ENCODE data around the gene SEL1L3. TPM values are rescaled to one million over a fixed set of nuclear protein-coding genes. Genes with fewer than 3 reads are reported as not detected.
"Not testable (repeated sequence)": the region's sequence is repeated elsewhere in the genome, so short reads cannot be mapped to it uniquely, and the experiment has no call there.

The SEL1L3 gene
- total RNA-seq, result 8.3 TPM

DNA sequence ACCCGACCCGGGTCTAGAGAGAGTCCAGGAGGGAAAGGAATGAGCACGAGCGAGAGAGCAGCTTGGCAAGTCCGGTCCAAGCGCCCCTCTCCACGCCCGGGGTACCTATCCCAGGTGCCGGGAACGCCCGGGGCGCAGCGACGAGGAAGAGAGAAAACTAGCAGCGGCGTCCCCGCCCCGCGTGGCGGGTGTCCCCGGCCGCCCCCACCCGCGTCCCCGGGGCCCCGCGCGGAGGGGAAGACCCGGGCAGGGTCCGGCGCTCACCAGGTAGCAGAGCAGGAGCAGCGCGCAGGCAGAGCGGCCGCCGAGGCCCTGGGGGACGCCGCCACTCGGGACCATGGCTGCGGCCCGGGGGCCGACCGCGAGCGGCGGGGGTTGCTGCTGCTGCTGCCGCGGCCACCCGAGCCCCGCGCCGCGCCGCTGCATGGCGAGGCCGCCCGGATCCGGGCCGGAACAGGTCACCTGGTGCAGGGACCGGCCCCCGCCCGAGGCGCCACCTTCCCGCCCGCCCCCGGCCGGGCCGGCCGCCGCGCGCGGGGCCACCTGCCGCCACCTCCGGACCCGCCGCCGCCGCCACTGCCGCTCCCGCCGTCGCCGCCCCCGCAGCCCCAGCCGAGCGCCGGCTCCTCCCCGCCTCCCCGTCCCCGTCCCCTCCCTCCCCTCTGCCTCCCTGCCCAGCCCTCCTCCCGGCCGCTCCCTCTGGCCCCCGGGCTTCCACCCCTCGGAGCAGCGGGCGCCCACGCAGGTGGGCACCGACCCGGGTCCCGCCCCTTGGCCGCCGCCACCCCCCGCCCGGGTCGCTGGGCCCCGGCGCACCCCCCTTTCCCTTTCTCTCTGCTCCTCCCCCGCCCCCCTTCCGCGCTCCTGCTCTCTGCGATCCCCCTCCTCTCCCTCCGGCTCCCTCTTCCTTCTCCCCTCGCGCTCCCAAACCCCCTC, at the start of gene SEL1L3:
Gene SEL1L3 (minus strand): TSS at position 578 of the 936 bp plus-strand sequence. CDS start 152 bp downstream, at position 426.
- Histone ChIP-seq H3K27me3 (no peaks in the 10 kb centered on the region), H3K27ac (peak within 1 kb of the TSS; percentile 31), H3K9me3 (no peaks in the 10 kb centered on the region), H3K36me3 (no peaks in the 10 kb centered on the region), H3K4me3 (peak within 1 kb of the TSS; percentile 49 to 77), H3K4me1 (peaks cover 14% of the 10 kb centered on the region)
- TF ChIP-seq POLR2A (IDR thresholded peaks at IDR 0.05) (no peak), POLR2AphosphoS5 (IDR thresholded peaks at IDR 0.05; ENCODE audit: insufficient read depth in 1 of 2, low read depth in 1 of 2) (no peak)
- TF ChIP-seq, protein P1, sequence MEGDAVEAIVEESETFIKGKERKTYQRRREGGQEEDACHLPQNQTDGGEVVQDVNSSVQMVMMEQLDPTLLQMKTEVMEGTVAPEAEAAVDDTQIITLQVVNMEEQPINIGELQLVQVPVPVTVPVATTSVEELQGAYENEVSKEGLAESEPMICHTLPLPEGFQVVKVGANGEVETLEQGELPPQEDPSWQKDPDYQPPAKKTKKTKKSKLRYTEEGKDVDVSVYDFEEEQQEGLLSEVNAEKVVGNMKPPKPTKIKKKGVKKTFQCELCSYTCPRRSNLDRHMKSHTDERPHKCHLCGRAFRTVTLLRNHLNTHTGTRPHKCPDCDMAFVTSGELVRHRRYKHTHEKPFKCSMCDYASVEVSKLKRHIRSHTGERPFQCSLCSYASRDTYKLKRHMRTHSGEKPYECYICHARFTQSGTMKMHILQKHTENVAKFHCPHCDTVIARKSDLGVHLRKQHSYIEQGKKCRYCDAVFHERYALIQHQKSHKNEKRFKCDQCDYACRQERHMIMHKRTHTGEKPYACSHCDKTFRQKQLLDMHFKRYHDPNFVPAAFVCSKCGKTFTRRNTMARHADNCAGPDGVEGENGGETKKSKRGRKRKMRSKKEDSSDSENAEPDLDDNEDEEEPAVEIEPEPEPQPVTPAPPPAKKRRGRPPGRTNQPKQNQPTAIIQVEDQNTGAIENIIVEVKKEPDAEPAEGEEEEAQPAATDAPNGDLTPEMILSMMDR (IDR thresholded peaks at IDR 0.05), result no peak
- no peak for DNase-seq (ENCODE audit: extremely low spot score in 2 of 2)
- intact Hi-C loops (cut with DNase I), result no loop called here

DNA sequence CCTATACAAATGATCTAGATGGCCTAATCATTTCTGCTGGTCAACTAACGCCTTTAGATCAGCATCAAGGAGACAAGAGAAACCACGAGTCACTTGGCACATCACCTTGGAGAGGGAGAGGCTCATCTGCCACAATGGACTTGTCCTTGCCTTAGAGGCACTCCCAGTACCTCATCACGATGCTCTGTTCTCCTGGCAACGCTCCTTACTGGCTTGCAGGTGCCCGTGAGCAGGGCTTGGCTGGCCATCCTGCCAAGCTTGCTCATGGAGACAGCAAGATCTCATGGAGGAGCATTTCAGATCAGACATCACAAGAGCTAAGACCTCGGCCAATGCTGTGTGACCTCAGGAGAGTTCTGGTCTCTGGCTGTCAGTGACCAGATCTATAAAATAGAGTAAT, 48.6 kb upstream of the SEL1L3 start:
- no peak overlapping the region for H3K27ac ChIP-seq
- H3K36me3 ChIP-seq, result no peaks in the 10 kb centered on the region
- H3K4me3 ChIP-seq, result no peak overlapping the region
- no peaks in the 10 kb centered on the region for H3K9me3 ChIP-seq
- DNase-seq (ENCODE audit: extremely low spot score in 2 of 2), result no peak
- intact Hi-C loops (cut with DNase I), result no loop called here
- H3K4me1 ChIP-seq, result peaks cover 20% of the 10 kb centered on the region
- TF ChIP-seq POLR2AphosphoS5 (IDR thresholded peaks at IDR 0.05; ENCODE audit: insufficient read depth in 1 of 2, low read depth in 1 of 2) (no peak), POLR2A (IDR thresholded peaks at IDR 0.05) (no peak)
- H3K27me3 ChIP-seq, result no peaks in the 10 kb centered on the region

DNA sequence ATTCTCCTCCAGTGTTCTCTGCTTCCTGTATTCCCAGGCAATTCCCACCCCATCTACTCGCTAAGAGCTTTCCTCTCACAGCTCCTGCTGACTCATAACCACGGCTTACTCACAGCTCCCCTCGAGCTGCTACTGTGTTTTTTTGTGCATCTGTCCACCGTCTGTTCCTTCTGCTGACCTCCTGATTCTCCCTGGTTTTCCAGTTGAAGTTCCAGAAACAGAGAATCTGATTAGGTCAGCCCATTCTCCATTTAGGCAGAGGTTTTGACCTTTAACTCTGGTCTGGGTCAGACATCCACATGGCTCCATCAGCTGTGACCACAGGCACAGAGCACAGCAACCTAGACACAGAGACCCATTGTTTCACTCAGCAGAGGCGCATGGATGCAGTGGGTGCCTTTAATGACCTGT, 45.7 kb upstream of the SEL1L3 start:
- DNase-seq (ENCODE audit: extremely low spot score in 2 of 2), result no peak
- no peak overlapping the region for H3K4me3 ChIP-seq
- peaks cover 7% of the 10 kb centered on the region for H3K4me1 ChIP-seq
- H3K36me3 ChIP-seq, result no peaks in the 10 kb centered on the region
- TF ChIP-seq POLR2AphosphoS5 (IDR thresholded peaks at IDR 0.05; ENCODE audit: insufficient read depth in 1 of 2, low read depth in 1 of 2), result no peak
- TF ChIP-seq POLR2A (IDR thresholded peaks at IDR 0.05), result no peak
- TF ChIP-seq, protein P1 (IDR thresholded peaks at IDR 0.05), result no peak
- H3K27ac ChIP-seq, result no peak overlapping the region
- no peaks in the 10 kb centered on the region for H3K9me3 ChIP-seq
- H3K27me3 ChIP-seq, result no peaks in the 10 kb centered on the region
- intact Hi-C loops (cut with DNase I), result no loop called here

- H3K4me1 ChIP-seq; H3K9me3 ChIP-seq; H3K27me3 ChIP-seq; intact Hi-C loops (cut with DNase I); H3K36me3 ChIP-seq; DNase-seq (ENCODE audit: extremely low spot score in 2 of 2); H3K4me3 ChIP-seq; H3K27ac ChIP-seq: not testable (repeated sequence)
Observed at GRCh38 chr4:25906113-25906512, 43.3 kb upstream of the SEL1L3 start.

- no peak for TF ChIP-seq POLR2A (IDR thresholded peaks at IDR 0.05)
- TF ChIP-seq, protein P1 (IDR thresholded peaks at IDR 0.05), result no peak
- no peak for TF ChIP-seq POLR2AphosphoS5 (IDR thresholded peaks at IDR 0.05; ENCODE audit: insufficient read depth in 1 of 2, low read depth in 1 of 2)
- Histone ChIP-seq H3K27me3 (no peaks in the 10 kb centered on the region), H3K27ac (no peak overlapping the region), H3K4me3 (no peak overlapping the region), H3K36me3 (no peaks in the 10 kb centered on the region), H3K4me1 (no peaks in the 10 kb centered on the region), H3K9me3 (no peaks in the 10 kb centered on the region)
- DNase-seq (ENCODE audit: extremely low spot score in 2 of 2), result no peak
- intact Hi-C loops (cut with DNase I), result no loop called here
Observed at GRCh38 chr4:25905371-25905770, 42.6 kb upstream of the SEL1L3 start.

DNA sequence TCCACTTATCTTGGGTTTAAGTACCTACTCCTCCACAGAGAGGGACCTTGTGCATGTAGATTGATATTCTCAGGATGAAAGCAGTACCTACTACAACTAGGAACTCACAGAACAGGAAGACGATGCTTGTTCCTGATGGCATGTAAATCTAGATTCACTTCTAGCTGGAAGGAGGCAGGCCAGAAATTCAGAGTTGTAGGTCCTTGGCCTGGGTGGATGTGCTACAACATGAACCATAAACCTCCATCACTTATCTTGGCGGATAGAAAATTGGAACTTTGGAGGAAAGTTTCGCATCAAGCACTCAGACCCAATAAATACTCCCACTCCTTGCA, 41.9 kb upstream of the SEL1L3 start:
- Histone ChIP-seq H3K9me3 (no peaks in the 10 kb centered on the region), H3K4me3 (no peak overlapping the region), H3K27ac (no peak overlapping the region), H3K36me3 (no peaks in the 10 kb centered on the region), H3K27me3 (no peaks in the 10 kb centered on the region), H3K4me1 (no peaks in the 10 kb centered on the region)
- TF ChIP-seq POLR2AphosphoS5 (IDR thresholded peaks at IDR 0.05; ENCODE audit: insufficient read depth in 1 of 2, low read depth in 1 of 2), result no peak
- TF ChIP-seq POLR2A (IDR thresholded peaks at IDR 0.05), result no peak
- TF ChIP-seq, protein P1 (IDR thresholded peaks at IDR 0.05), result no peak
- intact Hi-C loops (cut with DNase I), result no loop called here
- DNase-seq (ENCODE audit: extremely low spot score in 2 of 2), result no peak
